ENCODE results near the gene SLC49A4.

The SLC49A4 gene

GRCh38 chr3:122858373-122858772 is 63.5 kb downstream of the SLC49A4 start:
- ATAC-seq (no peak), DNase-seq (no peak)

- DNase-seq (no peak), ATAC-seq (no peak)
These were observed 64.3 kb downstream of the SLC49A4 start for GRCh38 chr3:122859021-122859805.

- DNase-seq (no peak), ATAC-seq (no peak)
These were observed 67.5 kb downstream of the SLC49A4 start for GRCh38 chr3:122862381-122862780.

- ATAC-seq: no peak
- no peak for DNase-seq
These were observed 69.6 kb downstream of the SLC49A4 start for GRCh38 chr3:122864498-122864897.

- no peak for DNase-seq
- no peak for ATAC-seq
These were observed 73.5 kb downstream of the SLC49A4 start for GRCh38 chr3:122868322-122868721.

- DNase-seq: no peak
- ATAC-seq: no peak
These were observed 79.1 kb downstream of the SLC49A4 start for GRCh38 chr3:122873741-122874515.

GRCh38 chr3:122875547-122876127 is 80.8 kb downstream of the SLC49A4 start:
- DNase-seq (no peak), ATAC-seq (peak; percentile 49)

- ATAC-seq (no peak), DNase-seq (no peak)
These were observed 85.3 kb downstream of the SLC49A4 start for GRCh38 chr3:122880173-122880572.

- DNase-seq (no peak), ATAC-seq (no peak)
These were observed 85.8 kb downstream of the SLC49A4 start for GRCh38 chr3:122880624-122881023.

GRCh38 chr3:122882361-122882947 is 87.6 kb downstream of the SLC49A4 start:
- ATAC-seq: no peak
- no peak for DNase-seq

- DNase-seq (no peak), ATAC-seq (no peak)
These were observed 91.4 kb downstream of the SLC49A4 start for GRCh38 chr3:122886251-122886650.

- DNase-seq (no peak), ATAC-seq (no peak)
These were observed 92.1 kb downstream of the SLC49A4 start for GRCh38 chr3:122886946-122887345.

- ATAC-seq (no peak), DNase-seq (no peak)
These were observed 95.3 kb downstream of the SLC49A4 start for GRCh38 chr3:122890077-122890719.

GRCh38 chr3:122890720-122891220 is 95.9 kb downstream of the SLC49A4 start:
- DNase-seq: no peak
- ATAC-seq: no peak

GRCh38 chr3:122892118-122892960 is 97.5 kb downstream of the SLC49A4 start:
- ATAC-seq (no peak), DNase-seq (no peak)

GRCh38 chr3:122893282-122893681 is 98.4 kb downstream of the SLC49A4 start:
- DNase-seq: no peak
- ATAC-seq: peak; percentile 69

- DNase-seq: no peak
- ATAC-seq: no peak
These were observed 99.1 kb downstream of the SLC49A4 start for GRCh38 chr3:122893754-122894668.

- no peak for DNase-seq
- no peak for ATAC-seq
These were observed 103.4 kb downstream of the SLC49A4 start for GRCh38 chr3:122898298-122898697.

GRCh38 chr3:122902326-122902725 is 107.5 kb downstream of the SLC49A4 start:
- DNase-seq: no peak
- no peak for ATAC-seq

GRCh38 chr3:122903171-122903570 is 108.3 kb downstream of the SLC49A4 start:
- ATAC-seq: no peak
- DNase-seq: no peak
